B cell (primary cell): ENCODE measurements around the gene DNM1. TPM values are rescaled to one million over a fixed set of nuclear protein-coding genes. Genes with fewer than 3 reads are reported as not detected.

Experiments used
- ATAC-seq: fragments of 200-7000 bp; cut with Tn5 transposase; one replicate; pipeline ENCODE4 v1.10.0; 2021; ENCODE audit warnings: low read depth, mild to moderate bottlenecking, moderate number of reproducible peaks, moderate library complexity
- CTCF ChIA-PET: fragments of 350-600 bp; sonication (Branson Sonifier 250); formaldehyde crosslinking; loops from one replicate; lab custom pipeline; 2021; ENCODE audit warnings: antibody characterized with exemption, inconsistent platforms; lab: Charles Lee
- POLR2A ChIA-PET: fragments of 350-600 bp; sonication (Branson Sonifier 250); formaldehyde crosslinking; loops from one replicate; lab custom pipeline; 2021; ENCODE audit warnings: antibody characterized with exemption; lab: Charles Lee
- DNase-seq: peaks from one replicate; pipeline ENCODE4 v3.0.0; 2013
- H2AFZ ChIP-seq: 2 replicates; pipeline ENCODE4 v1.6.1; 2012; ENCODE audit warnings: mild to moderate bottlenecking, low read depth, low read length; ENCODE audit not compliant: insufficient read depth, poor library complexity, severe bottlenecking
- H3K27ac ChIP-seq, 2 donors: 1 replicate in 1 of 2; 2 replicates in 1 of 2; pipeline ENCODE4 v1.5.1; 2012 to 2013; ENCODE audit warnings: low read length in 2 of 2, mild to moderate bottlenecking in 2 of 2, moderate library complexity in 1 of 2
- H3K27me3 ChIP-seq, 4 experiments: fragments of 200-600 bp in 1 of 4; sonication (generic) in 1 of 4; replicated peaks in 1 of 4; 1 replicate in 2 of 4; 2 replicates in 2 of 4; pipeline versions ENCODE4 v1.6.1 to v1.7.0; 2013 to 2016; ENCODE audit warnings: low read length in 3 of 4, mild to moderate bottlenecking in 2 of 4, mixed read lengths in 1 of 4, moderate library complexity in 1 of 4; ENCODE audit not compliant: insufficient read depth in 4 of 4, control insufficient read depth in 3 of 4; ENCODE audit errors: control extremely low read depth in 1 of 4
- H3K36me3 ChIP-seq, 2 experiments: replicated peaks in 1 of 2; 1 replicate in 1 of 2; 2 replicates in 1 of 2; pipeline versions ENCODE4 v1.6.1 to v1.7.1; 2013; ENCODE audit warnings: low read length in 1 of 2; ENCODE audit not compliant: insufficient read depth in 2 of 2, control insufficient read depth in 1 of 2; ENCODE audit errors: control extremely low read depth in 1 of 2, extremely low read depth in 1 of 2
- H3K4me1 ChIP-seq, 2 donors: fragments of 200-600 bp in 1 of 2; sonication (generic) in 1 of 2; 1 replicate in 1 of 2; 2 replicates in 1 of 2; pipeline versions ENCODE4 v1.5.1 to v1.6.1; 2013 to 2017; ENCODE audit warnings: low read length in 2 of 2; ENCODE audit not compliant: control insufficient read depth in 2 of 2, insufficient read depth in 2 of 2
- H3K4me2 ChIP-seq: replicated peaks from 2 replicates; pipeline ENCODE3; 2012; ENCODE audit warnings: mild to moderate bottlenecking, low read depth, low read length; ENCODE audit not compliant: poor library complexity, severe bottlenecking
- H3K4me3 ChIP-seq, 5 experiments: fragments of 200-600 bp in 1 of 5; sonication (generic) in 1 of 5; 1 replicate in 3 of 5; 2 replicates in 2 of 5; pipeline versions ENCODE4 v1.5.1 to v1.7.0; 2011 to 2016; ENCODE audit warnings: low read length in 4 of 5, mild to moderate bottlenecking in 4 of 5, low read depth in 2 of 5, control low read depth in 1 of 5, moderate library complexity in 1 of 5; ENCODE audit not compliant: insufficient read depth in 1 of 5; ENCODE audit errors: control extremely low read depth in 1 of 5, extremely low read depth in 1 of 5
- H3K79me2 ChIP-seq: fragments of 200-600 bp; sonication (generic); one replicate; pipeline ENCODE4 v1.6.0; 2016; ENCODE audit warnings: low read length; ENCODE audit not compliant: control insufficient read depth, insufficient read depth
- H3K9ac ChIP-seq: fragments of 200-600 bp; sonication (generic); 2 replicates; pipeline ENCODE4 v1.6.1; 2017; ENCODE audit warnings: mild to moderate bottlenecking, low read length, moderate library complexity
- H3K9me3 ChIP-seq, 3 donors: one replicate each; pipeline versions ENCODE4 v1.6.1 to v1.7.1; 2013; ENCODE audit warnings: low read length in 2 of 3; ENCODE audit not compliant: control insufficient read depth in 2 of 3, insufficient read depth in 1 of 3; ENCODE audit errors: control extremely low read depth in 1 of 3
- H4K20me1 ChIP-seq: 2 replicates; pipeline ENCODE4 v1.6.0; 2012; ENCODE audit warnings: mild to moderate bottlenecking, low read length; ENCODE audit not compliant: insufficient read depth, control insufficient read depth, poor library complexity, severe bottlenecking
- H3K27ac Mint-ChIP-seq: one replicate; pipeline ENCODE4 v1.8.0; 2021; ENCODE audit warnings: mixed read lengths
- H3K27me3 Mint-ChIP-seq: one replicate; pipeline ENCODE4 v1.8.0; 2021; ENCODE audit warnings: mixed read lengths
- H3K4me1 Mint-ChIP-seq: one replicate; pipeline ENCODE4 v1.8.0; 2021; ENCODE audit warnings: mixed read lengths
- H3K4me3 Mint-ChIP-seq: one replicate; pipeline ENCODE4 v1.8.0; 2021; ENCODE audit warnings: mixed read lengths
- H3K9me3 Mint-ChIP-seq: one replicate; pipeline ENCODE4 v1.8.0; 2022; ENCODE audit warnings: mixed read lengths; ENCODE audit not compliant: insufficient read depth
- EZH2 ChIP-seq: IDR thresholded peaks from 2 replicates; pipeline ENCODE4 v1.6.1; 2012; ENCODE audit warnings: borderline replicate concordance, low read depth, mild to moderate bottlenecking, moderate library complexity, low read length; ENCODE audit not compliant: insufficient read depth, poor library complexity, severe bottlenecking
- WGBS: methylation state at CpG from one replicate; pipeline ENCODE4 v1.1.5; 2013; ENCODE audit warnings: missing lambda C conversion rate; ENCODE audit not compliant: insufficient coverage; 5-methylcytosine and 5-hydroxymethylcytosine counted together
- intact Hi-C: fragments of 100-400 bp; cut with micrococcal nuclease; formaldehyde crosslinking; loops from one replicate; pipeline ENCODE4 v1.10.0; 2022
- polyA plus RNA-seq: library from polyadenylated mRNA; depleted of rRNA; stranded (reverse); fragments of >200 nt; gene quantifications from 2 replicates; pipeline ENCODE4 v1.2.3, GENCODE V29; 2012
- total RNA-seq, 2 donors: library from RNA; stranded (reverse); fragments of 120-200 nt in 1 of 2; gene quantifications; 1 replicate in 1 of 2; 2 replicates in 1 of 2; pipeline versions ENCODE4 v1.2.3 to v1.2.4, GENCODE V29; 2013 to 2022
- TF ChIP-seq, protein P1 (sequence below): fragments of 200-600 bp; IDR thresholded peaks from one replicate; pipeline ENCODE4 v1.8.0; 2022; ENCODE audit warnings: antibody characterized with exemption, mild to moderate bottlenecking

The DNM1 gene
- total and polyA plus RNA-seq, 2 donors (not counting 1 experiment from before 2014, with no cell fraction given): 0.63 to 1.3 TPM

DNA sequence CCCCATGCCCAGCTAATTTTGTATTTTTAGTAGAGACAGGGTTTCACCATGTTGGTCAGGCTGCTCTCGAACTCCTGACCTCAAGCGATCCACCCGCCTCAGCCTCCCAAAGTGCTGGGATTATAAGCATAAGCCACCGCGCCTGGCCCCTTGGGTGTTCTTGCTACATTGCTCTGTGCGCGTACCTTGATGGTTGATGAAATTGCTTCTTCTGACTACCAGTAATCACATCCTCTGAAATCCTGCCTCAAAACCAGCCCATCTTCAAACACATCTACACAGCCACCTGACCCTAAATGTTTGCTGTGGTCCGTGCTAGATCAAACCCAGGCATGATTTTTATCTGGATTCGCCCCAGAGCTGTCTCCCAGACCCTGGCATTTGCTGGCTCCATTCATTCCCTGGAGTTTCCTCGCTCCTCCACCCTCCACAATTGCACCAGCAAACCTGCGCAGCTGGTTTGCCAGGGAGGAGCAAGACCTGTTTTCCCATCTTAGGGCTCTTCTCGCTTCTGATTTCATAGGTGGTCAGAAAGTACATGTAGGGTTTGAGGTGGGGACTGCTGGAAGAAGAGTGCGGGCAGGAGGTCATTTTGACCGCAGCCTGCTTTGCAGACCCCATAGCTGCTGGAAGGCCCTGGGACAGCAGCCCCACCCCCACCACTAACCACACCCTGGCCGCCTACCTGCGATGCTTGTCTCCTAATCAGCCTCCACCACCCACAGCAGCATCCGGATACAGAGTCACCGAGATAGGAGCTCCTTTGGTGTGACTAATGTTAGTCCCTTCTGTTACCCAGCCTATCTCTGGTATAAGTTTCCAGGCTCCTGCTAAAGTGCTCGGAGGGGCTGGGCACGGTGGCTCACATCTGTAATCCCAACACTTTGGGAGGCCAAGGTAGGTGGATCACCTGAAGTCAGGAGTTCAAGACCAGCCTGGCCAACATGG is 95.6 kb downstream of the DNM1 start:
- POLR2A ChIA-PET: no interaction called here
- intact Hi-C loops: loop anchor here (10.0 kb wide), 1 partner anchor 116 kb away; no protein-coding TSS in a partner anchor
- no peak overlapping the region for H3K4me2 ChIP-seq

More for the DNA sequence above, 95.6 kb downstream of the DNM1 start:
- TF ChIP-seq EZH2: no peak
- TF ChIP-seq, protein P1, sequence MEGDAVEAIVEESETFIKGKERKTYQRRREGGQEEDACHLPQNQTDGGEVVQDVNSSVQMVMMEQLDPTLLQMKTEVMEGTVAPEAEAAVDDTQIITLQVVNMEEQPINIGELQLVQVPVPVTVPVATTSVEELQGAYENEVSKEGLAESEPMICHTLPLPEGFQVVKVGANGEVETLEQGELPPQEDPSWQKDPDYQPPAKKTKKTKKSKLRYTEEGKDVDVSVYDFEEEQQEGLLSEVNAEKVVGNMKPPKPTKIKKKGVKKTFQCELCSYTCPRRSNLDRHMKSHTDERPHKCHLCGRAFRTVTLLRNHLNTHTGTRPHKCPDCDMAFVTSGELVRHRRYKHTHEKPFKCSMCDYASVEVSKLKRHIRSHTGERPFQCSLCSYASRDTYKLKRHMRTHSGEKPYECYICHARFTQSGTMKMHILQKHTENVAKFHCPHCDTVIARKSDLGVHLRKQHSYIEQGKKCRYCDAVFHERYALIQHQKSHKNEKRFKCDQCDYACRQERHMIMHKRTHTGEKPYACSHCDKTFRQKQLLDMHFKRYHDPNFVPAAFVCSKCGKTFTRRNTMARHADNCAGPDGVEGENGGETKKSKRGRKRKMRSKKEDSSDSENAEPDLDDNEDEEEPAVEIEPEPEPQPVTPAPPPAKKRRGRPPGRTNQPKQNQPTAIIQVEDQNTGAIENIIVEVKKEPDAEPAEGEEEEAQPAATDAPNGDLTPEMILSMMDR: no peak
- ATAC-seq (no peak), DNase-seq (no peak)
- Mint-ChIP-seq H3K9me3 (no peaks in the 10 kb centered on the region), H3K4me3 (no peak overlapping the region), H3K4me1 (no peaks in the 10 kb centered on the region), H3K27me3 (no peaks in the 10 kb centered on the region), H3K27ac (no peak overlapping the region)
- no peaks in the 10 kb centered on the region for H3K4me1 ChIP-seq
- CTCF ChIA-PET: interaction anchor here (1.6 kb wide), 1 partner anchor 63 kb away, joined by 6 read pairs; no protein-coding TSS in a partner anchor
- H3K9ac ChIP-seq: no peak overlapping the region
- no peak overlapping the region for H2AFZ ChIP-seq
- no peaks in the 10 kb centered on the region for H3K36me3 ChIP-seq
- no peaks in the 10 kb centered on the region for H4K20me1 ChIP-seq
- no peaks in the 10 kb centered on the region for H3K9me3 ChIP-seq
- H3K4me3 ChIP-seq: no peak overlapping the region
- no peak overlapping the region for H3K27ac ChIP-seq
- no peaks in the 10 kb centered on the region for H3K27me3 ChIP-seq
- 98% methylated on average over 9 of the region's 20 CpGs for WGBS
- no peaks in the 10 kb centered on the region for H3K79me2 ChIP-seq
